ENCODE measurements around the gene CEP170.
"Not testable (repeated sequence)": the region's sequence is repeated elsewhere in the genome, so short reads cannot be mapped to it uniquely, and the experiment has no call there.

CEP170 gene

GRCh38 chr1:243173758-243174369 is 81.2 kb downstream of the CEP170 start:
- not testable (repeated sequence) for DNase-seq (ENCODE audit: low read depth)

DNA sequence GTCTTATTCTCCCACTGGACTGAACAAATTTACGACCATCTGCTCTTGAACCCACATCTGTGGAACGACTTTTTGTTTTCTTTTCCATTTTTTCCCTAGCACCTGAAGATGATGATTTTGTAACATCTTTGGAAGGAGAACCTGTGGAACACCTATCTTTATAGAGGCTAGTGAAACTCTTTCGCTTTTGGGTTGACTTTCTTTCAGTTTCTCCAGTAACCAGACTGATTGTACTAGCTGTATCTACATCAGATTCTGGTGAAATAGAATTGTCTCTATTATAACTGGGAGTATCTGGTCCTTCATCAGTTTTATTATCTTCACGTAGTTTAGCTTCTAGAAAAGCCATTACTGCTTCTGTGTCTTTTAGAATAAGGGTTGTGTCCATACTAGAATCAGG is 90.2 kb downstream of the CEP170 start:
- DNase-seq (ENCODE audit: low read depth): not testable (repeated sequence)

DNA sequence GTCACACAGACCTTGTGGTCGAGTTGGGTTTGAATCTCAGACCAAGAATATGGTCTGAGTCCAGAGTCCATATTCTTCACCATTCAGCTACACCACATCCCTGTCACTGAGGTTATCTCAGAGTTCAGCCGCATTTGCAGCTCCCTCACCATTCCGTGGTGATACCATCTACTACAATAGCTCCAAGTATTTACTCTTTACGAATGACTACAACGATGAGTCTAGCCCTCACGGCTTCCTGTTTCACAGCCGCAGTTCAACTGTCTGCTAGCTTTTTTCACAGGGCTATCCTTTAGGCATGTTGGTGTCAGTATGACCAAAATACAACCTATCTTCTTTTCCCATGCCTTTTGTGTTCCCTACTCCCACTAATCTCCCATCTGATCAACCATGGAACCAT is 104.2 kb downstream of the CEP170 start:
- not testable (repeated sequence) for DNase-seq (ENCODE audit: low read depth)

GRCh38 chr1:243149120-243149519 is 106.0 kb downstream of the CEP170 start:
- not testable (repeated sequence) for DNase-seq (ENCODE audit: low read depth)

DNA sequence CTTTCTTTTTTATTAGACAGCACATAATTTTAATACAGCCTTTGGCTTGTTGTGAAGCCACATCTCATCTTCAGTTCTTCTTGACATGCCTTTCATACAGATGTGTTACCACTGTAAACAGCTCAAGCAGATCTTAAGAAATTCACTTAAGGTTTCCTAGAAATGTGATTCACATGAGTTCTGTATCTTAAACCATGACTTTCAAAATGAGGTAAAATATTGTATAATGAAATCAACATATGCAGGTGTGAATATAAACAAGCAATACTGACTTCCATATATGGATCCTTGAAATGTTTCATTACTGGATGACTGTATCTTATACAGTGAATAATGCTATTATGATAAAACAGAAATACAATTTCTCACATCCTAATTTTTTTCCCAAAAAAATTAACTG is 107.7 kb downstream of the CEP170 start:
- DNase-seq (ENCODE audit: low read depth): not testable (repeated sequence)

GRCh38 chr1:243140498-243140897 is 114.6 kb downstream of the CEP170 start:
- DNase-seq (ENCODE audit: low read depth): not testable (repeated sequence)

DNA sequence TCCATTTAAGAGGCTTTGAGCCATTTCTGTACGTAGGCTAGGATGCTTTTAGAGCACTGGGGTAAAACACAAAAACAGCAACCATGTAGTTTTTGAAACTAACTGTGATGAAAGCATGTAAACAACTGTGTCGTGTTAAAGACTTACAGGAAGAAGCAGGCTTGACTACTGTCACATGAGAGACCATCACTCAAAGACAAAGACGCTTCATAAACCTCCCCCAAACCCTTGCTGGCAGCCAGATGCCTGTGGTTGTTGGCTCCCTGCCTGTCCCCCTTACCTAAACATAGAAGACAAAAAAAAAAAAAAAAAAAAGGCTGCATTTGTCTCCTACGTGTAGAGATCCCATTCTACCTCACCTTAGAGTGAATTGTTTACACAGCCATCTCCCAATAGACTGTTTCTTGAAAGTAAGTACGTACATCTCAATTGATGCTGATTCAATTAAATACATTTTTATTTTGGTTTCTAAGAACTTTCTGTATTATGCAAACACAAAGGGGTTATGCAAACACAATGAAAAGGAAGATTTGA is 132.1 kb downstream of the CEP170 start:
- not testable (repeated sequence) for DNase-seq (ENCODE audit: low read depth)

DNA sequence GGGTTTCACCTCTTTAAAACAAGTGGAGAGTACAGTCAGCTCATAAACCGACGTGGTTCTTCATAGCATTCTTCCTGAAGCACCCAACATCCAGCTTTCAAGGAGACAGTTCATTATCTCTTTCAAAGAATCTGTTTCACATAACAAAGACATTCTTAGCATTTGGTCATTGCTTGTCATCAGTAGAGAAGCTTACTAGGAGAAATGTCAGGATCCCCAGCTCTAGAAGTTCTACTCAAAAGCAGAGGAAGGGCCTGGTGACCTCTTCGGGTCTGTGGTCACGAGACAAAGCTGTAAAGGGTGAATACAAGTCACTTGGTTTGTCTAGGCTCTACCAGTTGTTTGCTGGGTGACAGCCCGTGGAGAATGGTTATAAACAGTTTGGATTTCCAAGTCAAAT is 133.1 kb downstream of the CEP170 start:
- not testable (repeated sequence) for DNase-seq (ENCODE audit: low read depth)

GRCh38 chr1:243118601-243119322 is 136.3 kb downstream of the CEP170 start:
- DNase-seq (ENCODE audit: low read depth): not testable (repeated sequence)

GRCh38 chr1:243116187-243116586 is 138.9 kb downstream of the CEP170 start:
- not testable (repeated sequence) for DNase-seq (ENCODE audit: low read depth)

DNA sequence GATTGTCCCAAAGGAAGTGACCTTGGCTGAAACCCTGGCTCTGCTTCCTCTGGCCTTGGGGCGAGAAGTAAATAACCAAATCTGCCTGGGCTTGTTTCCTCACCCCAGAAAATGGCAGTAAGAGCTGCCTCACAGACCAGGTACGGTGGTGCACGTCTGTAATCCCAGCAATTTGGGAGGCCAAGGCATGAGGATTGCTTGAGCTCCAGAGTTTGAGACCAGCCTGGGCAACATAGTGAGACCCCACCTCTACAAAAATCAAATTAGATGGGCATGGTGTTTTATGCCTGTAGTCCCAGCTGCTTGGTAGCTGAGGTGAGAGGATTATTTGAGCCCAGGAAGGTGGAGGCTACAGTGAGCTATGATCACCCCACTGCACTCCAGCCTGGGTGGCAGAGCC is 140.3 kb downstream of the CEP170 start:
- DNase-seq (ENCODE audit: low read depth): not testable (repeated sequence)

GRCh38 chr1:243114059-243114713 is 140.9 kb downstream of the CEP170 start:
- not testable (repeated sequence) for DNase-seq (ENCODE audit: low read depth)

DNA sequence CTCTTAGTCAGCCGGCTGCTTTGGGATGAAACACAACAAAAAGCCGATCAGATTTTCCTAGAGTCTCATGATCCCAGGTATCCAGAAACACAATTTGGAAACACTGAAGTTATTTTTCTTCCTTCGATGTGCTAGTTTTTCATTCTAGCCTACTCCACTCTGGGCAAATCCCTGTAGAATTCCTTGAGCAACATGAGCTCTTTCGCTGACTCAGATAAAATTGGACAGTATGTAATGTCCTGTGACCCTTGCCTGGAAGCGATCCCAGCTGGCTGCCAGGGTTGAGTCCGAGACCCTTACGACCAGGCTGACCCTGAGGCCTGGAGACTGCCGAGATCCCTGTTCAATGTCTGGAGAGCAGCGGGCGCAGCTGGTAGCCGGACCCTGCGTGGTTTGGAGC is 147.9 kb downstream of the CEP170 start:
- not testable (repeated sequence) for DNase-seq (ENCODE audit: low read depth)

GRCh38 chr1:243105652-243106332 is 149.3 kb downstream of the CEP170 start:
- DNase-seq (ENCODE audit: low read depth): not testable (repeated sequence)

- DNase-seq (ENCODE audit: low read depth): not testable (repeated sequence)
Observed at GRCh38 chr1:243105104-243105503, 150.0 kb downstream of the CEP170 start.

- not testable (repeated sequence) for DNase-seq (ENCODE audit: low read depth)
Observed at GRCh38 chr1:243104452-243104851, 150.6 kb downstream of the CEP170 start.

DNA sequence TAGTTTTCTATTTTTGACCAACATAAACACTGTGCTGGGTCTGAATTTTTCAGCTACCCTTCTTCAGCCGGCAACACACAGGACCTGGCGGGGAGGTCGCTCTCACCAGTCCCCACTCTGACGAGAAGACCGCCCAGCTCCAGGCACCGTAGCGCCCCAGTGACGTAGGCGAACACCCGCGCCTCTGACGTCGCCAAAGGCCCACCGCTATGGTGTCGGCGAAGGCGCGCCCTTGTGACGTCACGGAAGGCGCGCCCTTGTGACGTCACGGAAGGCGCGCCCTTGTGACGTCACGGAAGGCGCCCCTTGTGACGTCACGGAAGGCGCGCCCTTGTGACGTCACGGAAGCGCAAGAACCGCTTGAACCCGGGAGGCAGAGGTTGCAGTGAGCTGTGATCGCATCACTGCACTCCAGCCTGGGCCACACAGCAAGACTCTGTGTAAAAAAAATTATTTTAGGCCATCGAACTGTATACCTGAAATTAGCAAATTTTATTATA is 153.5 kb downstream of the CEP170 start:
- peak; percentile 54 for DNase-seq (ENCODE audit: low read depth)

GRCh38 chr1:243087368-243087767 is 167.7 kb downstream of the CEP170 start:
- not testable (repeated sequence) for DNase-seq (ENCODE audit: low read depth)
